ENCODE measurements around the gene SLC25A1.

Gene SLC25A1

DNA sequence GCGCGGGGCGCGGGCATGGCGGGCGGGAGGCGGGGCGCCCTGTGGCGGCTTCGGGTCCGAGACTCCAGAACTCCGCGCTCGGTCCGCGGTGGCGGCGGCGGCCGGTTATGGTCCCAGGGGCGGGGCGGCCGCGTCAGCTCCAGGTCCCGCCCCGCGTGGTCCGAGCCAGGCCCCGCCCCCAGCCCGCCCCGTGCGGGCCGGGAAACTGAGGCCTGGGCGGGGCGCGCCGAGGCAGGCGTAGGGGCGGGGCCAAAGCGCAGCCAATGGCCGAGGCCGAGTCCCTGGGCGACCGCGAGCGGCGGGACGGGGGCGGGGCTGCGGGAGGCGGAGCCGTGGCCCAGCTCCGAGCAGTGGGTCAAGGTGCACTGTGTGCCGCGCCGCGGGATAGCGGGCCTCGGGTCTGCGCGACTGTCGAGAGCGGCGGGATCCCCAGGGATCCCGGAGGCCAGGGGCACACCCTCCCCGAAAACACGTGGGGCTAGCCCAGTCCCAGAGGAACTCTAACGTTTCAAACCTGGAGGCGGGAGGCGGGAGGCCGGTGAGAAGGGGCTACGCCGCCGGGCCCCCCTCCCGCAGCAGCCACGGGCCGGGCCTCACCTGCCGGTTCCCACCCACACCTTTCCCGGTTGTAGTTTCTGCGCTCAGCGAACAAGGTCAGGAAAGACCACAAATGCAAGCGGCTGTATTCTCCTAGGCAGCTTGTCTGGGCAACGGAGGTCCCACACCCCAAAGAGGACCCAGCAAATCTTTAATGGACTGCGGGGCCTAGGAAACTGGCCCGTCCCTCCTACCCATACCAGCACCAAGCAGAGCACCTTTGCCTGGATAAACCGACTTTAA is at the start of gene SLC25A1:
Gene SLC25A1 (minus strand): TSS at position 80 of the 840 bp plus-strand sequence. CDS start 63 bp downstream, at position 17.
- peak; percentile 87 to 92 for DNase-seq

DNA sequence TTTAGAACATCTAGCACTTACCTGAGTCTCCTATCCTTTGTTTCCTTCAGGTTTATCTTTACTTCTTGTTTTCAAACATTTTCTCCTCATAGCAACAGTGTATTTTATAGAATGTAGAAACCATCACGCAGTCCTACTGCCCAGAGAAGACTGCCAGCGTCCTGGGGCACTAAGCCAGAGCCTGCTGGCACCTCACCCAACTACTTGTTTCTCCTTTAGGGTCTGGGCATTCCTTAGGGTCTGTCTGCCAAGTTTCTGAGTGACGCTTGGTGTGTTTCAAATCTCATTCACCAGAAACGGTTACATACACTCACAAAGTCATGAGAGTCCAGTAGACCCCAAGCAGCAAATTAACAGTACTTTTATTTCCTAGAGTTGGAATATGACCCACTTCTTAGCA is 49.6 kb upstream of the SLC25A1 start:
- DNase-seq, result no peak

DNA sequence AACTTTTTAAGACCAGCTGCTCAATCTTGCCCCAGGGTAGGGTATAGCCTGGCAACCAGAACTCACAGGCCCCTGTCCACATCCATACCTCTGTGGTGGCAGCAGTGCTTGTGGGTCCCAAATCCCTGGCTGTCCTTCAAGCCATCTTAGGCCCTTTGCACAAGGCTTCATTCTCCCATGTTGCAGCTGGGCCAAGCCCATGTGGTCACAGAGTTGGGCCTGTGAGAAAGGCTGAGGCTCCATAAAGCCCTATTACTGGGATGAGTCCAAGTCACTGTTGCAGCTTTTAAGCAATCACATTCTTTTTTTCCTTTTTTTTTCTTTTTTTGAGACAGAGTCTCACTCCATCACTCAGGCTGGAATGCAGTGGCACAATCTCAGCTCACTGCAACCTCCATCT is 47.9 kb upstream of the SLC25A1 start:
- no peak for DNase-seq

DNA sequence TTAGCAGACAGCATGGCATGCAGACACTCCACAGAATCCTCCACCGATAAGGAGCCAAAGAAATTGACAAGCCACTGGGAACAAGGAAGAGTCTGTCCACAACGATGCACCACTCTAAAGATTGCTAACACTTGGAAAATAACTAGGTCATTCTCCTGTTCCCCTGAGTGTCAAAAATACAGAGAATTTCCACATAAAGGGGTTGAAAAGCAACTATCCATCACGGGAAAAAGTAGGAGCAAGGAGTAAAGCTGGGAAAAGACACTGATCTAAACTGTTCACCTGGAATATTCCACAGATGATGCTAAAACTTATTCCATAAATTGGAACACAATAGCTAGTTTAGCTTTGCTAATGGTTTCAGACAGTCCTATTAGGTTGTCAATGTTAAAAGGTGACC is 47.0 kb upstream of the SLC25A1 start:
- DNase-seq, result no peak

DNA sequence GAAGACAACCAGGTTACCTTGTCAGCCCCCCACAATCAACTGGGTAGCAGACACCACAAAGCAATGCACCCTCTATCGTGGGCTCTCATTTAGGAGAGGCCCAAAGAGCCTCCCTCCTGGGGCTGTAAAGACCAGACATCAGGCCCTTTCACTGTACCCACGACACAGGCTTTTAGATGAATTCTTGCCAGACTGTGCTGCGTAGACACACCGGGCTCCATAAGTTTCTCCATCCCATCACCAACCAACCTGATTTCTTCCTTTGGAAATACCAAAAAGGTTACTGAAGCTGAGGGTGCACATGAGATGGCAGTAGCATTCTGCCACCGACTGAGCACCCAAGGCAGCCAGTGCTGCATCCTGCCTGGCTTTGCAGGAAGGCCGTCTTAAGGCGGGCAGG is 46.4 kb upstream of the SLC25A1 start:
- DNase-seq, result no peak

DNA sequence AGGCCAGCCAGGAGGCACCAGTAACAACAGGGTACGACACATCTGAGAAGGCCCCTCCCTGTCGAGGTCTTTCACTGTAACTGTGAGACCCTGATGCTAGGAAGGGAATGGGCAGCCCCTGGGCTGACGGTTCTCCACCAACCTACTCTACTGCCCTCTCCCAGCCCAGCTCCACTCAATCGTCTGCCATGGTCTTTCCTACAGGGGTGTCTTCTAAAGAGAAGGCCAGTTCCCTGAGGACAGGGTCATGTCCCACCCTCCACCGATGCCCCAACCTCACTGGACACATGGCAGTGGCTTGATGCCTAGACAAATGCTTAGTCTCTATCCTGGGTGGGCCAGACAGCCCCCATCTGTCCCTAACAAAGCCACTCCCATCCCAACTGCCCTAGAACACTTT is 46.0 kb upstream of the SLC25A1 start:
- DNase-seq, result no peak

DNA sequence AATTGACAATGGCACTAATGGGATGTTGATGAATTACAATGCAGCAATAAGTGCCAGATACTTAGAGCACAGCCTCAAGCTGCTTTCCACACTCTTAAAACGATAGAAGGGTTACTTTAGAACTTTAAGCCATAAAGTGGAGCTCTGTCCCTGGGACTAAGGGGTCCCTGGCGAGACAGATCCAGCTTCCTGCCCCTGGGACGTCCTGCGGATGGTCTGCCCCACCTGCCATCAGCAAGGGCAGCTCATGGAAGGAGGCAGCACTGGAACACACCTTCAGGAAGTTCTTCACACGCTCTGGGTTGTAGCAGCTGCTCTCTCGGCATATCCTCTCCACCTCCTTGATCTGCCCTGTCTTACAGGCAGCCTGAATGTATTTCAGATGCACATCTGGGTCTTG is 45.1 kb upstream of the SLC25A1 start:
- no peak for DNase-seq

DNA sequence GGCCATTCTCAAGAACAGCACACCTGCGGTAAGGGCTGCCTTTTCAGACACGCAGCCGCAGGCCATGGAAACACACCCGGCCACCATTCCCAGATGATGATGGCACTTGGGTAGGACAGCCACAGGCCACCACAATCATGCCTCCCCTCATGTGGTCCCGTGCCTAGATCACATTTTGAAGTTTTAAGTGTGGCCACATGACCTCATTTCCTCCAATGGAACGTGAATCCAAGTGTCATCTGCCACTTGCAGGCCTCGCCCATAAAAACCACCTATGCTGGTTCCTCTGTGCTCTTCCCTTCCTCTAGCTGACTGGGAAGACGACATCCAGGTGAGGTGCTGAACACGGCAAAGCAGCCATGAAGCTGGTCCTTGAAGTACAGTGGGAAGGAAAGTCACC is 44.6 kb upstream of the SLC25A1 start:
- no peak for DNase-seq

DNA sequence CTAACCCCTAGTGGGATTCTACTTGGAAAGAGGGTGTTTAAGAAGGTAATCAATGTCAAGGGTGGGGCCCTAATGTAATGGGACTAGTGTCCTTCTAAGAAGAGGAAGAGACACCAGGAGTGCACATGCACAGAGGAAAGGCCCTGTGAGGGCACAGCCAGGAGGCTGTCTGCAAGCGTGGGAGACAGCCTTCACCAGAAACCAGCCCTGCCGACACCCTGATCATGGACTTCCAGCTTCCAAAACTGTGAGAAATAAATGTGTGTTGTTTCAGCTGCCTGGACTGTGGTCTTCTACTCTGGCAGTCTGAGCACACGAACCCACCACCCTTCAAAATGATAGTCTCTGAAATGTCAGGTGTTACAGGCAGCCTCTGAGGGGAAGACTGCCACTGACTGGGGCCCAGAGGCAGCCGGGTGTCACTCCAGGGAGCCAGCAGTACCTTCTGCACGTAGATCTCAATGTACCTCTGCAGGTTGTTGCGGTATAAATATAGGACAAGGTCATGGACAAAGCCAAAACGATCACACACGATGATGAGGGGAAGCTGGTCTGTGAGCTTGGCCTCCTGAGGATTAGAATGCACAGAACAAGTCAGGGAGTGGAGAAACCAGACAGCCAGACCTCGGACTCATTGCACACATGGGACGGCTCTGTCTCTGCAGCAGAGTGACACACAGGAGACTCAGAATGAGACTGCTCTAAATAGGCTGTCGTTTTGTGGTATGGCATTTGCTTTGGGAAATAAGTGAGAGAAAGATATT is 43.9 kb upstream of the SLC25A1 start:
- no peak for DNase-seq

DNA sequence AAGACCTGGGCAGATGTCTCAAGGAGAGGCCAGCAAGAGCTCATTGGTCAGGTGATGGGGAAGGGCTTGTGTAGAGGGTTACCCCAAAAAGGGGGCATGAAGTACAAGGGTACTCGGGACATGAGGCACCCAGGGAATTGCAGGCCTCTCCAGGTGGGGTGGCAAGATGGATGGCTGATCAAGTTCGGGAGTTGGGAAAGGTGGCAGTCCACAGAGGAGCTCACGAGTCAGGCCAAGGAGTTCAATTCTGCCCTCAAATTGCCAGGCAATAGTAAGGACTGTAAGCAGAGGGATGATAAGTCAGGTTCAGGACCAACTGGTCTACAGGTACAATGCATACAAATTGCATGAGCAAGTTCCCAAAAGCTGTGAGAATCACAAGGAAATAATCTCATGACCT is 42.3 kb upstream of the SLC25A1 start:
- no peak for DNase-seq

DNA sequence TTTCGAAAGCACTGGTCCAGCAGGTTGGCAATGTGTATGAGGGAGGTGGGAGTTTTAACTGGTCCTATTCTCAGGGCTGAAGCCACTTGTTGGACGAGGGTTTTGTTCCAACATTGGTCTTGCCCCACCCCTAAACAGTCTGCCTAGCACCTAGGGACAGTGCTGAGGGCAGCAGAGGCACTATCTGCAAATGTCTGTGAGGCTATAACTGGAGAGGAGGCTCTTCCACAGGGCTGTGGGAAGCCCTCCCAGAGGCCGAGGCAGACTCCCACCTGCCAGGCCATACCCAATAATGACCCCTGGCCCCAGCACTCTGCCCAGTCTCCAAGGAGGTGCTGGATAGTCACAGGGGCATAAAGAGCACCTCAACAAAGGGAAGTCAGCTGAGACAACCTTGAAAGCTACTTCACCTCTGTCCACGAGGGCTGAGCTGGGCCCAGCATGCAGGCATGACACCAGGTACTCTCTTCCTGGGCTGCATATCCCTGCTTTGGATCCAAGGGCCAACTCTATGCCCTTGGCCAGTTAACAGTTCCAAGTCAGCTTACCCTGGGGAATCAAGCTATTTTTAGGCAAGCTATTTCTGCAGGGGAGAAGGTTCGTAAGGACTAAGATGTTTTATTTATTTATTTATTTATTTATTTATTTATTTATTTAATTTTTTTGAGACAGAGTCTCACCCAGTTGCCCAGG is 40.2 kb upstream of the SLC25A1 start:
- DNase-seq, result no peak

DNA sequence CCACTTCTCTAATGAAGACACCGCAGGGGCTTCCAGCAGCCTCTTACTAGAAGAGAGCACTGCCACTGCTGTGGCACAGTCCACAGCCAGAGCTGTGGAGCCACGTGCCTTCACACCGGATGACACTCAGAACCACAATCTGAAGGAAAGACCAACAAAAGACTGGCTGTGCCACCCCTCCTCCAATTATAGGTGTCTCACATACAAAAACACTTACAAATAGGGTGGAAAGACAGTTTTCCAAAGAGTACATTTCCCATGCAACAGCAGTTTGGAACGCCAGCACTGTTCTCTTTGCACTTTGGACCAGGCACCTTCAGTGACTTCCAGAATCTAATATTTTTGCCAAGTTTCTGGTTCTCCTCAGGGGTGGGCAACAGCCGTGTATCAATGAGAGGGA is 38.0 kb upstream of the SLC25A1 start:
- no peak for DNase-seq

DNA sequence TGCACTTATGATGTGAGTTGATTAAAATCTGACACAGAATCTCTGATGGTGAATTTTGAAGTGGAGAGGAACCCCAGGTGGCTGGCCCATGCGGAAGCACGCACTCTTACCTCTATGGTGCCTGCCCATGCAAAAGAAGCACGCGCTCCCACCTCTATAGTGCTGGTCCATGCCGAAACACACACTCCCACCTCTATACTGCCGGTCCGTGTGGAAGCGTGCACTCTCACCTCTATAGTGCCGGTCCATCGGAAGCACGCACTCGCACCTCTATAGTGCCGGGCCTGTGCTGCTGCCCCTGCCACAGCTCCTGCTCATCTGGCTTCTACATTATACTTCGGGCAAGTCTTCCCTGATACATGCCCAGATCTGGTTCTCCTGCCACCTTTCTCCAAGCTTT is 36.8 kb upstream of the SLC25A1 start:
- no peak for DNase-seq

DNA sequence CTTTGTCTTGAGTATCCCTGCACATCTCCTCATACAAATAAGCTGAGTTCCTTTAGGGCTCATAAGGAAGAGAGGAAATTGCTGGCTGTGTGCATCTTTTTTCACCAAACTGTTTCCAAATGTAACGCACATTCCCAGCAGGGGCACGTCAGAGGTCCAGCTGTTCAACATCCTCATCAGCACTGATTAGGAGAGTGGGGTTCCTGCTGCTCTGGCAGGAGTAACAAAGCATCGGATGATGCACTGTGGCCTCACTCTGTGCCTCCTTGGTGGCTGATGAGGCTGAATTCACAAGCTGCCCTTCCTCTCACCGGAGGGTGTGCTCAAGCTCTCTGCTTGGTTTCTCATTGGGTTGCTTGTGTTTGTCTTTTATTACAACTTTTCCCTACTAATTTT is 35.5 kb upstream of the SLC25A1 start:
- DNase-seq, result no peak

DNA sequence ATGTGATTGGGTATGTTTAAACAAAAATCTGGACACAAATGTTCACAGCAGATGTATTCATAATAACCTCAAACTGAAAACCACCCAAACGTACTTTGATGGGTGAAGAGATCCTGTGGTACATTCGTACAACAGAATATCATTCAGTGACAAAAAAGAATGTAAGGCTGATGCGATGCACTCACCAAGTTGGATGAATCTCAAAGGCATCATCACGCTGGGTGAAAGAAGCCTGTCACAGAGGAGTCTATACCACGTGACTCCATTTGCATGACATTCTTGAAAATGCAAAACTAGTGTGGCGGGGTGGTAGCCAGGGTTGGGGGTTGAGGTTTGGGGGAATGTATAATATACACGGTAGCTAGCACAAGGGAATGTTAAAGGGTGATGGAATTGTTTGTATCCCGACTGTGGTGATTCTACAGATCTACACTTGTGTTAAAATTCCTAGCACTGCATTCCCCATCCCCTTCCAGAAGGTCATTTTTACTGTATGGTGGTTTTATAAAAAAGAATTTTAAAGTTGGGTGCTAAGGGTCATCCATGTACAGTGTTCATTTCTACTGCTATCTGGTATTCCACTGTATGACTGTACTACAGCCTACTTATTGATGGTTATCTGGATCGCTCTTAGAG is 35.0 kb upstream of the SLC25A1 start:
- DNase-seq, result no peak

DNA sequence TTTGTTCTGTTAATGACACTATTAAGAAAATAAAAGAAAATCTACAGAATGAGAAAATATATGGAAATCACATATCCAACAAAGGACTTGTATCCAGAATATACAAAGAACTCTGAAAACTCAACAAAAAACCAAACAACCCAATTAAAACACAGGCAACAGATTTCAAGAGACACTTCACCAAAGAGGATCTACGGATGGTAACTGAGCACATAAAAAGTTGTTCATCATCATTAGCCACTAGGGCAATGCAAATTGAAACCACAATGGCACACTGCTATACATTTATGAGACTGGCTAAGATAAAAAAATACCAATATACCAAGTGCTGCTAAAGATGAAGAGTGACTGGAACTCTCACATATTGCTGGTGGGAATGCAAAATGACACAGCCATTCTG is 34.5 kb upstream of the SLC25A1 start:
- DNase-seq, result no peak

DNA sequence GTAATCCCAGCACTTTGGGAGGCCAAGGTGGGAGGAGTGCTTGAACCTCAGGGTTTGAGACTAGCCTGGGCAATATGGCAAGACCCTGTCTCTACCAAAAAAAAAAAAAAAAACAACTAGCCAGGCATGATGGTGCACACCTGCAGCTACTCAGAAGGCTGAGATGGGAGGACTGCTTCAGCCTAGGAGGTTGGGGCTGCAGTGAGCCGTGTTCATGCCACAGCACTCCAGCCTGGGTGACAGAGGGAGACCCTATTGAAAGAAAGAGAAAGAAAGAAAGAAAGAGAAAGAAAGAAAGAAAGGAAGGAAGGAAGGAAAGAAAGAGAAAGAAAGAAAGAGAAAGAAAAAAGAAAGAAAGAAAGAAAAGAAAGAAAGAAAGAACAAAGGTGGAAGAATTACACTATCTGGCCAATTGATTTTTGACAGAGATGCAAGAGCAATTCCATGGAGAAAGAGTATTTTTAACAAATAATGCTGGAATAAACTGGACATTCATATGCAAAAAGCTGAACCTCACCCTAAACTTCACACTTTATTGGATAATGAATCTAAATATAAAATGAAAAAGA is 33.9 kb upstream of the SLC25A1 start:
- DNase-seq, result no peak

DNA sequence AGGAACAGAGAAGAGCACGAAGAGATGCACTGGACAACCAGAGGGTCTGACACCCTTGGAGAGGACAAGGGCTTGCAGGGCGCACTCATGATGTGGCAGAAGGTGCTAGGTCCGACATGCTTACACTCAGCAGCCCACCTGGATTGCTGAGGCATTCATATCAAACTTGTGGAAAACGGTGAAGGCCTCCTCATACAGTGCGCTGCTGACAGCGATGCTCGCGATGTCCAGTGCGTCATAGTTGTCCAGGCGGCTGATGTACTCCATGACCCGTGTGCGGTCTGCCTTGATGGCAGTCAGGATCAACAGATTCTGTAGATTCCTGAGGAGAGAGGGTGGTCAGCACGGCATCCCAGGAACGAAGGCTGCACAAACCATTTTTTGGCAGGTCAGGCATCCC is 31.7 kb upstream of the SLC25A1 start:
- no peak for DNase-seq

DNA sequence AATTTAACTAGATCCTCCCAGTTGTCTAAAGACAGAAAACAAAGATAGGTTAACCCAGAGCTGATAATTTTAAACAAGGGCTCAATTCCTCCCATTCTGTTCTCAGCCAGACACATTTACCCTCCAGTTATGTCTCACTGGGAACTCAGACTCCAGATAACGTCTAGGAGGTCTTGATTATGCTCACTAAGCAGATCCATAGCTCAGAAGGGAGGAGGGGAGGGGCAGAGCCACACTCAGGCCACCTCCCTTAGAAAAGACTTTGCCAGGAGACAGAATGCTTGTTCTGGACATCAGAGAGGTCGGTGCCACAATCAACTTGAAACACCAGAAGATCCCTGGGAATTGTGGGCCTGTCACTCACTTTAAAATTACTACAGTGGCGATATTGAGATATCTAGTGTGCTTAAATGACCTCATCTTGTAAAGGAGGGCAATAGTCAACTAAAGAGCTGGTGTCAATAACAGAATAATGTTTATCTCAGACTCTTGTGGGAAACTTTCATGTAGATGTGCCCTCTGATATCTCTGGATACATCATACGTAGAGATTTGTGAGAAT is 29.8 kb upstream of the SLC25A1 start:
- DNase-seq, result no peak

DNA sequence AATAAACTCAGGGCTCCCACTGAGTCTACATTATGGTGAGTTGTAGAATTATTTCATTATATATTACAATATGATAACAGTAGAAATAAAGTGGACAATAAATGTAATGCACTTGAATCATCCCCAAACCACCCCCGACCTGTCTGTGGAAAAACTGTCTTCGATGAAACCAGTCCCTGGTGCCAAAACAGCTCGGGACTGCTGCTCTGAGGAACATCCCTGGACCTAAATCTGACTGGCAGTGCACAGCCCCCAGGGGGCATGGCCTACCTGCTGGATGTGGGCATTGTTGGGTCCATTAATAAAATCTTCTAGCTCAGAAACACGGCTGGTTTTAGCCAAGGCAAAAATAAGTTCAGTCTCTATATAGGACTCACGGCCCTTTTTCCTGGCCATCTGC is 29.3 kb upstream of the SLC25A1 start:
- no peak for DNase-seq

DNA sequence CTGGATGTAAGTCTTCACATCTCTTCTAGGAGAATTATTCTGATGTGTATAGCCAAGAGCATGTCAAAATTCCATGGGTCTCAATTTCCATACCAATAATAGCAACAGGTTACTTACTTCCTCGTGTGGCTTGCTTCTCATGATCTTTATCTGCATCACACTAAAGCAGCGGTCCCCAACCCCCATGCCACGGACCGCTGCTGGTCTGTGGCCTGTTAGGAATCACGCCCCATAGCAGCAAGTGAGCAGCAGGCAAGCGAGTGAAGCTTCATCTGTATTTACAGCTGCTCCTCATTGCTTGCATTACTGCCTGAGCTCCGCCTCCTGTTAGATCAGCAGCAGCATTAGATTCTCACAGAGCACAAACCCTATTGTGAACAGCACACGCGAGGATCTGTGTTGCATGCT is 28.9 kb upstream of the SLC25A1 start:
- DNase-seq, result no peak

DNA sequence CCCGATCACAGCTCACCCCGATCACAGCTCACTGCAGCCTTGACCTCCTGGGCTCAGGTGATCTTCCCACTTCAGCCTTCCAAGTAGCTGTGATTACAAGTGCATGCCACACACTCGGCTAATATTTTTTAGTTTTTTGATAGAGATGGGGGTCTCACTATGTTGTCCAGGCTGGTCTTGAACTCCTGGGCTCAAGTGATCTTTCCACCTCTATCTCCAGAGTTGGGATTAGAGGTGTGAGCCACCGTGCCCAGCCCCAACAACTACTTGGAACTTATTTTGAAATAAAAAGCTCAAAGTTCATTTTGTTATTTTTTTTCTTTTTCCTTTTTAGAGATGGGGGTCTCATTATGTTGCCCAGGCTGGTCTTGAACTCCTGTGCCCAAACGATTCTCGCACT is 27.8 kb upstream of the SLC25A1 start:
- DNase-seq, result no peak

DNA sequence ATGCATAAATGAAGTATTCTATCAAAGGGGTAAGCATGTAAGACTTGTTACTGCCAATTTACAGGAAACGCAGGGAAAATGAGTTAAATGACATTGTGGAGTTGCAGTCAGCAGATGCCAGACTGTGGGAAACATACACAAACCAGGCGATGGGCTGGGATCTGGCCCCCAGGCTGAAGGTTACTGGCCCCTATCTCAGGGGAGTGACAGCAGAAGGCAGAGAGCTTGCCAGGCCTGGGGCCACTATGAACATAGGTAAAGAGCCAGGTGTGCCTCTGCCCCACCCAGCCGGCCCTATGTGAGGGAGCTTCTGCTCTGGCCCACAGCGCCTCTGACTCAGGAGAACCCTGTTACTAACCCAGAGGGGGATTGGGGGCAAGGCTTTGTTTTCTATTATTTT is 26.1 kb upstream of the SLC25A1 start:
- DNase-seq, result no peak
